Trophoblast cell (in vitro differentiated cells and primary cell): ENCODE results near the gene TSPAN32.

ENCODE experiments used
- DNase-seq, 2 donors: peaks; one replicate each; pipeline ENCODE4 v3.0.0-alpha.2; 2016
- H2AFZ ChIP-seq: 2 replicates; pipeline ENCODE4 v1.6.1; 2013; ENCODE audit warnings: low read length, moderate library complexity, mild to moderate bottlenecking; ENCODE audit not compliant: insufficient read depth, poor library complexity
- H2AK5ac ChIP-seq: 2 replicates; pipeline ENCODE4 v1.6.1; 2013; ENCODE audit warnings: mild to moderate bottlenecking, low read length
- H2BK120ac ChIP-seq: 2 replicates; pipeline ENCODE4 v1.6.1; 2013; ENCODE audit warnings: low read length, mild to moderate bottlenecking, moderate library complexity; ENCODE audit not compliant: insufficient read depth, poor library complexity
- H2BK12ac ChIP-seq: 2 replicates; pipeline ENCODE4 v1.6.1; 2013; ENCODE audit warnings: mild to moderate bottlenecking, low read length, moderate library complexity
- H2BK5ac ChIP-seq: 2 replicates; pipeline ENCODE4 v1.6.1; 2013; ENCODE audit warnings: low read length, low read depth, moderate library complexity, mild to moderate bottlenecking; ENCODE audit not compliant: poor library complexity
- H3K14ac ChIP-seq: 2 replicates; pipeline ENCODE4 v1.6.1; 2013; ENCODE audit warnings: mild to moderate bottlenecking, low read length
- H3K18ac ChIP-seq: 2 replicates; pipeline ENCODE4 v1.6.1; 2013; ENCODE audit warnings: mild to moderate bottlenecking, low read length
- H3K23ac ChIP-seq: 2 replicates; pipeline ENCODE4 v1.6.1; 2013; ENCODE audit warnings: low read length
- H3K27ac ChIP-seq: 2 replicates; pipeline ENCODE4 v1.5.1; 2013; ENCODE audit warnings: low read depth, mild to moderate bottlenecking, inconsistent platforms, low read length, moderate library complexity
- H3K27me3 ChIP-seq: 2 replicates; pipeline ENCODE4 v1.6.1; 2013; ENCODE audit warnings: inconsistent platforms, mild to moderate bottlenecking, low read length, moderate library complexity; ENCODE audit not compliant: insufficient read depth
- H3K36me3 ChIP-seq, 2 experiments: 1 replicate in 1 of 2; 2 replicates in 1 of 2; pipeline ENCODE4 v1.6.1; 2013; ENCODE audit warnings: low read length in 2 of 2, mild to moderate bottlenecking in 2 of 2, moderate library complexity in 1 of 2; ENCODE audit not compliant: insufficient read depth in 2 of 2, control insufficient read depth in 1 of 2
- H3K4ac ChIP-seq: 2 replicates; pipeline ENCODE4 v1.6.1; 2013; ENCODE audit warnings: low read depth, mild to moderate bottlenecking, low read length, moderate library complexity
- H3K4me1 ChIP-seq, 2 experiments: 1 replicate in 1 of 2; 2 replicates in 1 of 2; pipeline ENCODE4 v1.6.1; 2013; ENCODE audit warnings: low read length in 2 of 2, mild to moderate bottlenecking in 2 of 2, moderate library complexity in 1 of 2; ENCODE audit not compliant: insufficient read depth in 2 of 2, control insufficient read depth in 1 of 2
- H3K4me2 ChIP-seq: 2 replicates; pipeline ENCODE4 v1.6.1; 2013; ENCODE audit warnings: inconsistent platforms, mild to moderate bottlenecking, low read length, moderate library complexity
- H3K4me3 ChIP-seq: 2 replicates; pipeline ENCODE4 v1.5.1; 2013; ENCODE audit warnings: mild to moderate bottlenecking, low read depth, low read length, inconsistent platforms
- H3K79me1 ChIP-seq: one replicate; pipeline ENCODE4 v1.6.1; 2013; ENCODE audit warnings: low read length
- H3K79me2 ChIP-seq: 2 replicates; pipeline ENCODE4 v1.6.1; 2013; ENCODE audit warnings: low read length, mild to moderate bottlenecking; ENCODE audit not compliant: control insufficient read depth, insufficient read depth, poor library complexity
- H3K9ac ChIP-seq: 2 replicates; pipeline ENCODE4 v1.6.1; 2013; ENCODE audit warnings: mild to moderate bottlenecking, low read length
- H3K9me3 ChIP-seq: 2 replicates; pipeline ENCODE4 v1.6.1; 2013; ENCODE audit warnings: low read depth, mild to moderate bottlenecking, control low read depth, inconsistent platforms, low read length; ENCODE audit not compliant: insufficient read depth
- H4K12ac ChIP-seq: 2 replicates; pipeline ENCODE4 v1.6.1; 2013; ENCODE audit warnings: low read depth, mild to moderate bottlenecking, low read length, moderate library complexity
- H4K8ac ChIP-seq: 2 replicates; pipeline ENCODE4 v1.6.1; 2013; ENCODE audit warnings: low read depth, mild to moderate bottlenecking, low read length, moderate library complexity
- H4K91ac ChIP-seq: one replicate; pipeline ENCODE4 v1.6.1; 2013; ENCODE audit warnings: low read depth, mild to moderate bottlenecking, low read length, moderate library complexity
- WGBS: extraction: QIAGEN DNeasy Blood & Tissue Kit; methylation state at CpG from one replicate; pipeline ENCODE4 v1.1.7; 2013; ENCODE audit warnings: missing lambda C conversion rate; ENCODE audit not compliant: insufficient read length, insufficient coverage; ENCODE audit errors: extremely low coverage; 5-methylcytosine and 5-hydroxymethylcytosine counted together

The TSPAN32 gene

GRCh38 chr11:2258501-2259465 lies 43.0 kb upstream of the TSPAN32 start:
- Histone ChIP-seq H3K4me2 (no peak overlapping the region), H3K4me1 (peaks cover 11 to 13% of the 10 kb centered on the region in 2 experiments), H2BK120ac (no peak overlapping the region), H3K36me3 (no peaks in the 10 kb centered on the region), H4K12ac (no peak overlapping the region), H2BK5ac (no peak overlapping the region), H3K79me1 (peaks cover 3% of the 10 kb centered on the region), H2AFZ (no peak overlapping the region), H3K9me3 (peaks cover 2% of the 10 kb centered on the region), H3K18ac (no peak overlapping the region), H3K27me3 (no peaks in the 10 kb centered on the region), H2BK12ac (no peak overlapping the region), H4K91ac (no peak overlapping the region), H3K14ac (no peak overlapping the region), H3K4me3 (no peak overlapping the region), H3K9ac (no peak overlapping the region), H3K27ac (no peak overlapping the region), H4K8ac (no peak overlapping the region), H3K79me2 (no peaks in the 10 kb centered on the region), H2AK5ac (peak overlapping the region; percentile 63), H3K23ac (no peak overlapping the region), H3K4ac (no peak overlapping the region)
- DNase-seq: peak in 1 of 2 donors; percentile 8
- WGBS: no CpG with 5 or more reads among the region's 29 CpGs

GRCh38 chr11:2259466-2259830 lies 42.4 kb upstream of the TSPAN32 start:
- peaks cover 11 to 13% of the 10 kb centered on the region in 2 experiments for H3K4me1 ChIP-seq
- no peak overlapping the region for H3K23ac ChIP-seq
- no peak overlapping the region for H3K4me2 ChIP-seq
- peaks cover 2% of the 10 kb centered on the region for H3K9me3 ChIP-seq
- peak in 1 of 2 donors; percentile 8 for DNase-seq
- H3K4me3 ChIP-seq: no peak overlapping the region
- H3K4ac ChIP-seq: no peak overlapping the region
- peaks cover 3% of the 10 kb centered on the region for H3K79me1 ChIP-seq
- H4K91ac ChIP-seq: no peak overlapping the region
- no peak overlapping the region for H3K27ac ChIP-seq
- H3K36me3 ChIP-seq: no peaks in the 10 kb centered on the region
- H3K27me3 ChIP-seq: no peaks in the 10 kb centered on the region
- no peak overlapping the region for H4K8ac ChIP-seq
- H3K79me2 ChIP-seq: no peaks in the 10 kb centered on the region
- H2BK5ac ChIP-seq: no peak overlapping the region
- WGBS: no CpG with 5 or more reads among the region's 8 CpGs
- H4K12ac ChIP-seq: no peak overlapping the region
- H2BK120ac ChIP-seq: no peak overlapping the region
- H3K9ac ChIP-seq: no peak overlapping the region
- no peak overlapping the region for H2AK5ac ChIP-seq
- H3K14ac ChIP-seq: no peak overlapping the region
- H2BK12ac ChIP-seq: no peak overlapping the region
- H2AFZ ChIP-seq: no peak overlapping the region
- no peak overlapping the region for H3K18ac ChIP-seq

- no peaks in the 10 kb centered on the region for H3K36me3 ChIP-seq
- H3K4me1 ChIP-seq: peaks cover 11 to 13% of the 10 kb centered on the region in 2 experiments
- H3K4me3 ChIP-seq: no peak overlapping the region
- H4K91ac ChIP-seq: no peak overlapping the region
- no peak overlapping the region for H2BK5ac ChIP-seq
- no peak overlapping the region for H2BK12ac ChIP-seq
- H2AFZ ChIP-seq: no peak overlapping the region
- peaks cover 3% of the 10 kb centered on the region for H3K79me1 ChIP-seq
- H4K8ac ChIP-seq: no peak overlapping the region
- H3K27ac ChIP-seq: no peak overlapping the region
- no CpG with 5 or more reads among the region's 12 CpGs for WGBS
- H3K4ac ChIP-seq: no peak overlapping the region
- H3K79me2 ChIP-seq: no peaks in the 10 kb centered on the region
- H3K23ac ChIP-seq: no peak overlapping the region
- no peak overlapping the region for H2BK120ac ChIP-seq
- H3K9ac ChIP-seq: no peak overlapping the region
- H3K14ac ChIP-seq: no peak overlapping the region
- no peak overlapping the region for H3K4me2 ChIP-seq
- no peak overlapping the region for H3K18ac ChIP-seq
- H3K27me3 ChIP-seq: no peaks in the 10 kb centered on the region
- H4K12ac ChIP-seq: no peak overlapping the region
- H3K9me3 ChIP-seq: peaks cover 2% of the 10 kb centered on the region
- peak in 1 of 2 donors; percentile 12 for DNase-seq
- H2AK5ac ChIP-seq: no peak overlapping the region
Observed at GRCh38 chr11:2259897-2260451, 41.8 kb upstream of the TSPAN32 start.

GRCh38 chr11:2260491-2261364 lies 41.1 kb upstream of the TSPAN32 start:
- Histone ChIP-seq H3K4me3 (no peak overlapping the region), H4K91ac (no peak overlapping the region), H4K12ac (no peak overlapping the region), H3K4me2 (no peak overlapping the region), H2BK120ac (no peak overlapping the region), H3K9me3 (peaks cover 2% of the 10 kb centered on the region), H3K9ac (no peak overlapping the region), H2AFZ (no peak overlapping the region), H3K27ac (no peak overlapping the region), H3K4me1 (peaks cover 11 to 13% of the 10 kb centered on the region in 2 experiments), H3K14ac (no peak overlapping the region), H3K4ac (no peak overlapping the region), H3K79me1 (peaks cover 3% of the 10 kb centered on the region), H2AK5ac (no peak overlapping the region), H3K18ac (no peak overlapping the region), H2BK5ac (no peak overlapping the region), H3K36me3 (no peaks in the 10 kb centered on the region), H4K8ac (no peak overlapping the region), H3K27me3 (no peaks in the 10 kb centered on the region), H2BK12ac (no peak overlapping the region), H3K23ac (no peak overlapping the region), H3K79me2 (no peaks in the 10 kb centered on the region)
- WGBS: no CpG with 5 or more reads among the region's 26 CpGs
- DNase-seq: no peak
